Mononuclear cell (primary cell): ENCODE data around the gene AHCYL2. TPM values are rescaled to one million over a fixed set of nuclear protein-coding genes. Genes with fewer than 3 reads are reported as not detected.
"Not testable (repeated sequence)": the region's sequence is repeated elsewhere in the genome, so short reads cannot be mapped to it uniquely, and the experiment has no call there.

Source experiments
- H3K27me3 ChIP-seq: 2 replicates; pipeline ENCODE4 v1.6.0; 2011; ENCODE audit warnings: low read length, control low read depth; ENCODE audit not compliant: insufficient read depth
- H3K4me1 ChIP-seq: 2 replicates; pipeline ENCODE4 v1.5.1; 2011; ENCODE audit warnings: mild to moderate bottlenecking, low read length, control low read depth; ENCODE audit not compliant: insufficient read depth
- H3K4me3 ChIP-seq: 2 replicates; pipeline ENCODE4 v1.5.1; 2011; ENCODE audit warnings: mild to moderate bottlenecking, low read length, moderate library complexity
- H3K9me3 ChIP-seq: 2 replicates; pipeline ENCODE4 v1.5.1; 2011; ENCODE audit warnings: low read depth, mild to moderate bottlenecking, control low read depth, low read length
- total RNA-seq: library from RNA; depleted of rRNA; stranded (reverse); fragments of >200 nt; gene quantifications from one replicate; pipeline ENCODE4 v1.2.3, GENCODE V29; 2012

AHCYL2 gene
- total RNA-seq, 1 donor = 6.5 TPM

DNA sequence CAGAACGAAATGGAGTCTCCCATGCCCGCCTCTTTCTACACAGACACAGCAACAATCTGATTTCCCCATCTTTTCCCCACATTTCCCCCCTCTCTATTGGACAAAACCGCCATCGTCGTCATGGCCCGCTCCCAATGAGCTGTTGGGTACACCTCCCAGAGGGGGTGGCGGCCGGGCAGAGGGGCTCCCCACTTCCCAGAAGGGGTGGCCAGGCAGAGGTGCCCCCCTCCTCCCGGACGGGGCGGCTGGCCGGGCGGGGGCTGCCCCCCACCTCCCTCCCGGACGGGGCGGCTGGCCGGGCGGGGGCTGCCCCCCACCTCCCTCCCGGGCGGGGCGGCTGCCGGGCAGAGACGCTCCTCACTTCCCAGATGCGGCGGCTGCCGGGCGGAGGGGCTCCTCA, 251.1 kb downstream of the AHCYL2 start:
- not testable (repeated sequence) for H3K4me3 ChIP-seq, H3K27me3 ChIP-seq, H3K4me1 ChIP-seq, H3K9me3 ChIP-seq

DNA sequence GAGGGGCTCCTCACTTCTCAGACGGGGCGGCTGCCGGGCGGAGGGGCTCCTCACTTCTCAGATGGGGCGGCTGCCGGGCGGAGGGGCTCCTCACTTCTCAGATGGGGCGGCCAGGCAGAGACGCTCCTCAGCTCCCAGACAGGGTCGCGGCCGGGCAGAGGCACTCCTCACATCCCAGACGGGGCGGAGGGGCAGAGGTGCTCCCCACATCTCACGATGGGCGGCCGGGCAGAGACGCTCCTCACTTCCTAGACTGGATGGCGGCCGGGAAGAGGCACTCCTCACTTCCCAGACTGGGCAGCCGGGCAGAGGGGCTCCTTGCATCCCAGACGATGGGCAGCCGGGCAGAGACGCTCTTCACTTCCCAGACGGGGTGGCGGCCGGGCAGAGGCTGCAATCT, 251.6 kb downstream of the AHCYL2 start:
- not testable (repeated sequence) for H3K4me3 ChIP-seq, H3K4me1 ChIP-seq, H3K9me3 ChIP-seq, H3K27me3 ChIP-seq

Other genes with a start within 250 kb of the AHCYL2 start
- 26.8 TPM for gene TNPO3, start 169.9 kb upstream of the AHCYL2 start, total RNA-seq
- 38.0 TPM for gene TSPAN33, start 80.3 kb upstream of the AHCYL2 start, total RNA-seq
- gene SMO, start 36.4 kb upstream of the AHCYL2 start, total RNA-seq = 0.10 TPM
- gene STRIP2, start 209.4 kb downstream of the AHCYL2 start, total RNA-seq = 0.42 TPM